ENCODE data around the gene ANTXR1.

ANTXR1 gene

DNA sequence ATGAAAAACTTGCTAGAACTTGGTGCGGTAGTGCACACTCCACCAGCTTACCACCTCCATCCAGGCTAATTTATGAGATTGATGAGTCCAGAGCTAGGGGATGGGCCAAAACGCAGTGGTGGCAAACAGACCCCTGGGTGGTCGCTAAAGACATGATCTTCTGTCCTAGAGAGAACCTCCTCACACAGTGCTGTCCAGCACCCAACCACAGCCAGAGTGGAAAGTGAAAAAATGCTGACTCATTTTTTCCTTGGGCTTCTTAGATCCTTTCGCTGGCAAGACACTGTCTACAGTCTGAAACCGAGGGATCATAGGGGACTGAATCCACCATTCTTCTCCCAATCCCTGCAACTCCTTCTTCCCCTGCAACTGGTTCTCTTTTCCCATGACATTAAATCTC lies 4.1 kb downstream of the ANTXR1 start:
- H3K27me3 Mint-ChIP-seq, result peaks cover 80% of the 10 kb centered on the region
- H3K4me1 Mint-ChIP-seq (ENCODE audit: low read depth), result peaks cover 16% of the 10 kb centered on the region
- no peak overlapping the region for H3K4me3 Mint-ChIP-seq
- no peaks in the 10 kb centered on the region for H3K9me3 Mint-ChIP-seq
- no peaks in the 10 kb centered on the region for H3K36me3 Mint-ChIP-seq (ENCODE audit: low read depth)
- H3K27ac Mint-ChIP-seq, result no peak overlapping the region

GRCh38 chr2:69017835-69018234 lies 4.9 kb downstream of the ANTXR1 start:
- Mint-ChIP-seq H3K27me3 (peaks cover 72% of the 10 kb centered on the region), H3K9me3 (no peaks in the 10 kb centered on the region), H3K36me3 (ENCODE audit: low read depth) (no peaks in the 10 kb centered on the region), H3K27ac (no peak overlapping the region), H3K4me3 (no peak overlapping the region), H3K4me1 (ENCODE audit: low read depth) (peaks cover 10% of the 10 kb centered on the region)

DNA sequence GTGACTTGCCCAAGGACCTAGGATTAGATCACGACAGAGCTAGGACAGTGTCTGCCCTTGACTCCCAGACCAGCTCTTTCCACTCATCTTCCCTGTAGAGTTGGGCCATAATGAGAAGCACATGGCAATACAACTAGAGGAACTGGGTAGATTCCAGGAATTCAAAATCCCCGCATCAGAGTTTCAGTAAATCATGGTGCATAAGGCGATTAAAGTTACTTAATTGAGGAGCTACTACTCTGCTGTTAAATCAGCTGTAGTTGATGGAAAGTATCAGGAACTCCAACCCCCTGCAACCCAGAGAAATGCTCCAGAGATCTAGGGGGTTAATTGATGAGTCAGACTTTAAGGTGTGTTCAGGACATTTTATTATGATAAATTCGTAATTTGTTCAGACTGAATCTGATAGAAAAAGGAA lies 5.7 kb downstream of the ANTXR1 start:
- H3K4me3 Mint-ChIP-seq, result no peak overlapping the region
- no peak overlapping the region for H3K27ac Mint-ChIP-seq
- peaks cover 8% of the 10 kb centered on the region for H3K4me1 Mint-ChIP-seq (ENCODE audit: low read depth)
- no peaks in the 10 kb centered on the region for H3K36me3 Mint-ChIP-seq (ENCODE audit: low read depth)
- no peaks in the 10 kb centered on the region for H3K9me3 Mint-ChIP-seq
- peaks cover 71% of the 10 kb centered on the region for H3K27me3 Mint-ChIP-seq

- H3K27ac Mint-ChIP-seq, result no peak overlapping the region
- H3K36me3 Mint-ChIP-seq (ENCODE audit: low read depth), result no peaks in the 10 kb centered on the region
- no peaks in the 10 kb centered on the region for H3K4me1 Mint-ChIP-seq (ENCODE audit: low read depth)
- H3K9me3 Mint-ChIP-seq, result no peaks in the 10 kb centered on the region
- peaks cover 51% of the 10 kb centered on the region for H3K27me3 Mint-ChIP-seq
- H3K4me3 Mint-ChIP-seq, result no peak overlapping the region
These were observed 7.8 kb downstream of the ANTXR1 start for GRCh38 chr2:69020496-69021426.

DNA sequence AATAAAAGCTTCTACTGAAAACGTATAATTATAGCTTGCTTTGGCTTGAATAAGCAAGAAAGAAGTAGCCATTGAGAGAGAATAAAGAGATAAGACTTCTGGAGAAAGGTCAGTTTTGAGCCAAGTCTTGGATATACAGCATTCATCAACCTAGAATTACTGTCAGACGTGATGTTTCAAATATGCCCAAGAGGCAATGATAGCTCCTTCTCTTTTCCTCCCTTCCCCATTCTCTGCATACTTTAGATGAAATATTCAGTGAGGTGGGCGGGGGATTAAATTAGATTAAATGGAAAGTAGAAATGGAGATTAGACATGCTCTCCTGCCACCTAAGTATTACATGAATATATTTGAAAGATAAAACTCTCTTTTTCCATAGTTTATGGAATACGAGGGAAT lies 8.7 kb downstream of the ANTXR1 start:
- Mint-ChIP-seq H3K4me3 (no peak overlapping the region), H3K27me3 (peaks cover 45% of the 10 kb centered on the region), H3K4me1 (ENCODE audit: low read depth) (no peaks in the 10 kb centered on the region), H3K36me3 (ENCODE audit: low read depth) (no peaks in the 10 kb centered on the region), H3K9me3 (no peaks in the 10 kb centered on the region), H3K27ac (no peak overlapping the region)

GRCh38 chr2:69022548-69022947 lies 9.6 kb downstream of the ANTXR1 start:
- Mint-ChIP-seq H3K27me3 (peaks cover 39% of the 10 kb centered on the region), H3K27ac (no peak overlapping the region), H3K36me3 (ENCODE audit: low read depth) (no peaks in the 10 kb centered on the region), H3K4me3 (no peak overlapping the region), H3K4me1 (ENCODE audit: low read depth) (no peaks in the 10 kb centered on the region), H3K9me3 (no peaks in the 10 kb centered on the region)

GRCh38 chr2:69023236-69023635 lies 10.3 kb downstream of the ANTXR1 start:
- Mint-ChIP-seq H3K9me3 (no peaks in the 10 kb centered on the region), H3K4me1 (ENCODE audit: low read depth) (no peaks in the 10 kb centered on the region), H3K4me3 (no peak overlapping the region), H3K27me3 (peaks cover 32% of the 10 kb centered on the region), H3K36me3 (ENCODE audit: low read depth) (no peaks in the 10 kb centered on the region), H3K27ac (no peak overlapping the region)

GRCh38 chr2:69026026-69026425 lies 13.0 kb downstream of the ANTXR1 start:
- Mint-ChIP-seq H3K4me3 (no peak overlapping the region), H3K9me3 (no peaks in the 10 kb centered on the region), H3K27ac (no peak overlapping the region), H3K36me3 (ENCODE audit: low read depth) (no peaks in the 10 kb centered on the region), H3K27me3 (peaks cover 11% of the 10 kb centered on the region), H3K4me1 (ENCODE audit: low read depth) (no peaks in the 10 kb centered on the region)

- H3K4me1 Mint-ChIP-seq (ENCODE audit: low read depth), result no peaks in the 10 kb centered on the region
- H3K4me3 Mint-ChIP-seq, result no peak overlapping the region
- no peak overlapping the region for H3K27ac Mint-ChIP-seq
- H3K27me3 Mint-ChIP-seq, result peaks cover 6% of the 10 kb centered on the region
- no peaks in the 10 kb centered on the region for H3K36me3 Mint-ChIP-seq (ENCODE audit: low read depth)
- H3K9me3 Mint-ChIP-seq, result no peaks in the 10 kb centered on the region
These were observed 13.9 kb downstream of the ANTXR1 start for GRCh38 chr2:69026691-69027459.

DNA sequence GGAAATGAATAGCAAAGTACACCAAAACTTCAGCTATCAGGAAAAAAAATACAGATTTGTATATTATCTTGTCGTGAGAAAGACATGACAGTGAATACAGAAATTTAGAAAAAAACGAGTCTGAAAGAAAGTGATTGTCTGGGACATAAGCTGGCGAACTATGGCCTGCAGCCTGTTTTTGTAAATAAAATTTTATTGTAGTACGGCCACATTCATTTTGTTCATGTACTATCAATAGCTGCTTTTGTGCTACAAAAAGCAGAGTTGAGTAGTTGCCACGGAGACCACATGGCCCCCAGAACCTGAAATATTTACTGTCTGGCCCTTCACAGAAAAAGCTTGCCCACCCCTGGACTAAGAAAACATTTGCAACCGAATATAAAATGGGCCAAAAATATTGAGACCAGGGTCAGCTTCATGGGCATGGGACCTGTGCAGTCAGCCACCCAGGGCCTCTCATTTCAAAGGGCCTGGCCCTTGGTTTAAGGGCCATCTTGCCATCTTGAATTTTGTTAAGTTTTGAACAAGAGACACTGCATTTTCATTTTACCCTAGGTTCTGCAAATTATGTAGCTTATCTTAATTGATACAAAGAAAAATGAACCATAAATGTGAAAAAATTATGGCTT lies 17.9 kb downstream of the ANTXR1 start:
- Mint-ChIP-seq H3K27me3 (peaks cover 27% of the 10 kb centered on the region), H3K4me3 (no peak overlapping the region), H3K4me1 (ENCODE audit: low read depth) (no peaks in the 10 kb centered on the region), H3K27ac (no peak overlapping the region), H3K9me3 (no peaks in the 10 kb centered on the region), H3K36me3 (ENCODE audit: low read depth) (no peaks in the 10 kb centered on the region)

GRCh38 chr2:69031466-69031865 lies 18.5 kb downstream of the ANTXR1 start:
- peaks cover 26% of the 10 kb centered on the region for H3K27me3 Mint-ChIP-seq
- no peak overlapping the region for H3K27ac Mint-ChIP-seq
- H3K36me3 Mint-ChIP-seq (ENCODE audit: low read depth), result no peaks in the 10 kb centered on the region
- no peaks in the 10 kb centered on the region for H3K9me3 Mint-ChIP-seq
- no peak overlapping the region for H3K4me3 Mint-ChIP-seq
- no peaks in the 10 kb centered on the region for H3K4me1 Mint-ChIP-seq (ENCODE audit: low read depth)

DNA sequence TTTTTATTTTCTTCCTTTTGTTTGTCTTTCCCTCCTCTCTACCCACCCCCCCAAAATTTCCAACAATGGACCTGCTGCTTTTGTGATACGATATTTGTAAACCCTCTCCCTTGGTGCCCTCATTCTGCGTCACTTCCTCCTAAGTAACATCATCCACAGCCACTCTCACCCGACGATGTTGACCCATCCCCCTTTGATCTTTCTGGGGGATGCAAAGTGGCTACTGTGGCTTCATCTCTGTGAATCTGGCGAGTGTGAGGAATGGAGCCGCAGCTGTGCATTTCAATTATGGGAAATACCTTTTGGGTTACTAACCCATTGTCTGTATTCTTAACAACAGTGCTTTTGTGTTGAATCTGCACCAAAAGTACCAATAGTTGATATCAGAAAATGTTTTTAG lies 19.4 kb downstream of the ANTXR1 start:
- no peaks in the 10 kb centered on the region for H3K4me1 Mint-ChIP-seq (ENCODE audit: low read depth)
- H3K9me3 Mint-ChIP-seq, result no peaks in the 10 kb centered on the region
- peaks cover 26% of the 10 kb centered on the region for H3K27me3 Mint-ChIP-seq
- H3K4me3 Mint-ChIP-seq, result no peak overlapping the region
- H3K27ac Mint-ChIP-seq, result no peak overlapping the region
- H3K36me3 Mint-ChIP-seq (ENCODE audit: low read depth), result no peaks in the 10 kb centered on the region

DNA sequence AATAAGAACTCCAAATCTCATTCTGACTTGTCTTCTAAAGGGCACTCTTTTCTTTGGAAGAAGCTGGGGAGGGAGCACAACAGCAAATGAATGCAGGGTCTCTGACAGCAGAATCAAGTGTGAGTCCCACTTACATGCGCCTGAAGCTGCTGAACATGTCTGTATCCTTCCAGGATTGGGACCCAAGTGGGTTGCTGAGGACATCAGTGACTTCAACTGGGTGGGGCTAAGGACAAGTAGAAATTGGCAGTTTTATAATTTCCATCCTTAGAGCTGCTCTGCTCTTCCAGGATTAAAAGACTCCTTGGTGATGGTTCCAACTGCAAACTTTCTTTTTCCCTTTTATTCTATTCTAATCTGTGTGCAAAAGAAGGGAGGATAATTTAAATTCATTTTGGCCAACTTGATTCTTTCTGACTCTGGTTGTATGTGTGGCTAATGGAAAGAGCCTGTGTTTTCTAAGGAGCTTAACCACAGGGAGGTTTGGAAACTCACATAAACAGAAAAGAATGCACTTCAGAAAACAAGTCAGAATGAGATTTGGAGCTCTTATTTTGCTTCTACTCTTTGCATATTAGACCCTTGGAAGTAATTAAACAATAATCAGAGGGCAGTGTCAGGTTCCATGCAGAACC lies 20.6 kb downstream of the ANTXR1 start:
- H3K27ac Mint-ChIP-seq, result no peak overlapping the region
- peaks cover 34% of the 10 kb centered on the region for H3K27me3 Mint-ChIP-seq
- H3K9me3 Mint-ChIP-seq, result no peaks in the 10 kb centered on the region
- H3K4me1 Mint-ChIP-seq (ENCODE audit: low read depth), result no peaks in the 10 kb centered on the region
- H3K36me3 Mint-ChIP-seq (ENCODE audit: low read depth), result no peaks in the 10 kb centered on the region
- no peak overlapping the region for H3K4me3 Mint-ChIP-seq

- Mint-ChIP-seq H3K4me1 (ENCODE audit: low read depth) (no peaks in the 10 kb centered on the region), H3K27me3 (peaks cover 34% of the 10 kb centered on the region), H3K4me3 (no peak overlapping the region), H3K27ac (no peak overlapping the region), H3K9me3 (no peaks in the 10 kb centered on the region), H3K36me3 (ENCODE audit: low read depth) (no peaks in the 10 kb centered on the region)
These were observed 21.1 kb downstream of the ANTXR1 start for GRCh38 chr2:69034122-69034521.

GRCh38 chr2:69034845-69035244 lies 21.9 kb downstream of the ANTXR1 start:
- Mint-ChIP-seq H3K27ac (no peak overlapping the region), H3K27me3 (peaks cover 34% of the 10 kb centered on the region), H3K9me3 (no peaks in the 10 kb centered on the region), H3K4me1 (ENCODE audit: low read depth) (no peaks in the 10 kb centered on the region), H3K36me3 (ENCODE audit: low read depth) (no peaks in the 10 kb centered on the region), H3K4me3 (no peak overlapping the region)
